Measurements from ENCODE around the gene CRHR1. TPM values are rescaled to one million over a fixed set of nuclear protein-coding genes. Genes with fewer than 3 reads are reported as not detected.

The CRHR1 gene
- total RNA-seq, 1 donor from 2014 or later: not detected

GRCh38 chr17:45812102-45812501 is 28.0 kb downstream of the CRHR1 start:
- DNase-seq: no peak
- H3K36me3 Mint-ChIP-seq (ENCODE audit: low read depth): no peaks in the 10 kb centered on the region
- H3K27me3 Mint-ChIP-seq: peaks cover 5% of the 10 kb centered on the region
- no peaks in the 10 kb centered on the region for H3K4me1 Mint-ChIP-seq
- no peak overlapping the region for H3K27ac Mint-ChIP-seq
- H3K4me3 Mint-ChIP-seq: no peak overlapping the region
- H3K9me3 Mint-ChIP-seq: no peaks in the 10 kb centered on the region
- intact Hi-C loops (cut with micrococcal nuclease): no loop called here

GRCh38 chr17:45813048-45813725 is 29.1 kb downstream of the CRHR1 start:
- Mint-ChIP-seq H3K4me3 (no peak overlapping the region), H3K27me3 (peaks cover 5% of the 10 kb centered on the region), H3K9me3 (no peaks in the 10 kb centered on the region), H3K36me3 (ENCODE audit: low read depth) (no peaks in the 10 kb centered on the region), H3K4me1 (no peaks in the 10 kb centered on the region), H3K27ac (no peak overlapping the region)
- intact Hi-C loops (cut with micrococcal nuclease): no loop called here
- no peak for DNase-seq

GRCh38 chr17:45814622-45815606 is 30.8 kb downstream of the CRHR1 start:
- intact Hi-C loops (cut with micrococcal nuclease): no loop called here
- Mint-ChIP-seq H3K4me1 (no peaks in the 10 kb centered on the region), H3K27ac (no peak overlapping the region), H3K4me3 (no peak overlapping the region), H3K36me3 (ENCODE audit: low read depth) (no peaks in the 10 kb centered on the region), H3K9me3 (no peaks in the 10 kb centered on the region), H3K27me3 (peaks cover 5% of the 10 kb centered on the region)
- DNase-seq: no peak

- intact Hi-C loops (cut with micrococcal nuclease): no loop called here
- Mint-ChIP-seq H3K27me3 (peaks cover 5% of the 10 kb centered on the region), H3K4me1 (no peaks in the 10 kb centered on the region), H3K9me3 (no peaks in the 10 kb centered on the region), H3K4me3 (no peak overlapping the region), H3K27ac (no peak overlapping the region), H3K36me3 (ENCODE audit: low read depth) (no peaks in the 10 kb centered on the region)
- DNase-seq: no peak
These were observed 31.6 kb downstream of the CRHR1 start for GRCh38 chr17:45815752-45816151.

- H3K27ac Mint-ChIP-seq: no peak overlapping the region
- no peaks in the 10 kb centered on the region for H3K4me1 Mint-ChIP-seq
- H3K36me3 Mint-ChIP-seq (ENCODE audit: low read depth): no peaks in the 10 kb centered on the region
- no peak for DNase-seq
- no peaks in the 10 kb centered on the region for H3K9me3 Mint-ChIP-seq
- H3K27me3 Mint-ChIP-seq: peaks cover 1% of the 10 kb centered on the region
- intact Hi-C loops (cut with micrococcal nuclease): no loop called here
- no peak overlapping the region for H3K4me3 Mint-ChIP-seq
These were observed 33.9 kb downstream of the CRHR1 start for GRCh38 chr17:45818041-45818440.

GRCh38 chr17:45818699-45819098 is 34.6 kb downstream of the CRHR1 start:
- DNase-seq: no peak
- Mint-ChIP-seq H3K4me3 (no peak overlapping the region), H3K36me3 (ENCODE audit: low read depth) (no peaks in the 10 kb centered on the region), H3K9me3 (no peaks in the 10 kb centered on the region), H3K27me3 (no peaks in the 10 kb centered on the region), H3K27ac (no peak overlapping the region), H3K4me1 (no peaks in the 10 kb centered on the region)
- intact Hi-C loops (cut with micrococcal nuclease): no loop called here

GRCh38 chr17:45819632-45820031 is 35.5 kb downstream of the CRHR1 start:
- H3K27ac Mint-ChIP-seq: no peak overlapping the region
- H3K4me3 Mint-ChIP-seq: no peak overlapping the region
- H3K9me3 Mint-ChIP-seq: no peaks in the 10 kb centered on the region
- no peaks in the 10 kb centered on the region for H3K4me1 Mint-ChIP-seq
- no peaks in the 10 kb centered on the region for H3K27me3 Mint-ChIP-seq
- intact Hi-C loops (cut with micrococcal nuclease): no loop called here
- no peaks in the 10 kb centered on the region for H3K36me3 Mint-ChIP-seq (ENCODE audit: low read depth)
- DNase-seq: no peak

GRCh38 chr17:45820052-45820780 is 36.1 kb downstream of the CRHR1 start:
- intact Hi-C loops (cut with micrococcal nuclease): no loop called here

GRCh38 chr17:45821147-45821546 is 37.0 kb downstream of the CRHR1 start:
- no peak for DNase-seq
- H3K4me3 Mint-ChIP-seq: no peak overlapping the region
- no peaks in the 10 kb centered on the region for H3K27me3 Mint-ChIP-seq
- intact Hi-C loops (cut with micrococcal nuclease): no loop called here
- H3K36me3 Mint-ChIP-seq (ENCODE audit: low read depth): no peaks in the 10 kb centered on the region
- H3K27ac Mint-ChIP-seq: no peak overlapping the region
- no peaks in the 10 kb centered on the region for H3K4me1 Mint-ChIP-seq
- no peaks in the 10 kb centered on the region for H3K9me3 Mint-ChIP-seq

More at GRCh38 chr17:45820052-45820780, 36.1 kb downstream of the CRHR1 start:
- Mint-ChIP-seq H3K36me3 (ENCODE audit: low read depth) (no peaks in the 10 kb centered on the region), H3K27me3 (no peaks in the 10 kb centered on the region), H3K4me3 (no peak overlapping the region), H3K4me1 (no peaks in the 10 kb centered on the region), H3K9me3 (no peaks in the 10 kb centered on the region), H3K27ac (no peak overlapping the region)
- no peak for DNase-seq

GRCh38 chr17:45823598-45823997 is 39.5 kb downstream of the CRHR1 start:
- no peaks in the 10 kb centered on the region for H3K36me3 Mint-ChIP-seq (ENCODE audit: low read depth)
- DNase-seq: peak; percentile 66
- intact Hi-C loops (cut with micrococcal nuclease): no loop called here
- peaks cover 1% of the 10 kb centered on the region for H3K27me3 Mint-ChIP-seq
- peaks cover 1% of the 10 kb centered on the region for H3K4me1 Mint-ChIP-seq
- no peaks in the 10 kb centered on the region for H3K9me3 Mint-ChIP-seq
- no peak overlapping the region for H3K4me3 Mint-ChIP-seq
- no peak overlapping the region for H3K27ac Mint-ChIP-seq

GRCh38 chr17:45824475-45824874 is 40.4 kb downstream of the CRHR1 start:
- DNase-seq: no peak
- intact Hi-C loops (cut with micrococcal nuclease): no loop called here
- H3K36me3 Mint-ChIP-seq (ENCODE audit: low read depth): no peaks in the 10 kb centered on the region
- no peak overlapping the region for H3K4me3 Mint-ChIP-seq
- H3K4me1 Mint-ChIP-seq: peaks cover 2% of the 10 kb centered on the region
- H3K27me3 Mint-ChIP-seq: peaks cover 1% of the 10 kb centered on the region
- no peaks in the 10 kb centered on the region for H3K9me3 Mint-ChIP-seq
- H3K27ac Mint-ChIP-seq: no peak overlapping the region

GRCh38 chr17:45824901-45825492 is 40.9 kb downstream of the CRHR1 start:
- peaks cover 2% of the 10 kb centered on the region for H3K4me1 Mint-ChIP-seq
- H3K27ac Mint-ChIP-seq: no peak overlapping the region
- no peaks in the 10 kb centered on the region for H3K36me3 Mint-ChIP-seq (ENCODE audit: low read depth)
- DNase-seq: no peak
- H3K9me3 Mint-ChIP-seq: no peaks in the 10 kb centered on the region
- no peak overlapping the region for H3K4me3 Mint-ChIP-seq
- intact Hi-C loops (cut with micrococcal nuclease): no loop called here
- peaks cover 1% of the 10 kb centered on the region for H3K27me3 Mint-ChIP-seq

- no peak overlapping the region for H3K27ac Mint-ChIP-seq
- intact Hi-C loops (cut with micrococcal nuclease): no loop called here
- H3K36me3 Mint-ChIP-seq (ENCODE audit: low read depth): no peaks in the 10 kb centered on the region
- no peak for DNase-seq
- H3K4me1 Mint-ChIP-seq: peaks cover 2% of the 10 kb centered on the region
- H3K4me3 Mint-ChIP-seq: no peak overlapping the region
- peaks cover 1% of the 10 kb centered on the region for H3K27me3 Mint-ChIP-seq
- no peaks in the 10 kb centered on the region for H3K9me3 Mint-ChIP-seq
These were observed 41.7 kb downstream of the CRHR1 start for GRCh38 chr17:45825792-45826191.

All from activated CD4-positive, alpha-beta T cell treated with anti-CD3 and anti-CD28 coated beads, Interleukin-2, amount 10 ng/mL, durations not matched to agents 24 days and 14 days (primary cell).